H9 (cell line): ENCODE data around the gene CYP39A1. TPM values are rescaled to one million over a fixed set of nuclear protein-coding genes. Genes with fewer than 3 reads are reported as not detected.
A peak's percentile ranks its signal among the peaks of the same experiment; 100 is the strongest.

Experiments
- DNase-seq: peaks from one replicate; pipeline ENCODE4 v3.0.0-alpha.2; 2017
- H2AFZ ChIP-seq: one replicate; pipeline ENCODE4 v1.6.1; 2013; ENCODE audit warnings: mild to moderate bottlenecking, low read length, control low read depth, moderate library complexity
- H2AK5ac ChIP-seq: 2 replicates; pipeline ENCODE4 v1.6.1; 2013; ENCODE audit warnings: low read length, control low read depth, mixed read lengths; ENCODE audit not compliant: insufficient read length
- H2BK120ac ChIP-seq: one replicate; pipeline ENCODE4 v1.6.1; 2013; ENCODE audit warnings: low read depth, mild to moderate bottlenecking, low read length, control low read depth, inconsistent platforms; ENCODE audit not compliant: poor library complexity, severe bottlenecking
- H2BK12ac ChIP-seq: 2 replicates; pipeline ENCODE4 v1.6.1; 2013; ENCODE audit warnings: low read length, control low read depth, mixed read lengths, low read depth; ENCODE audit not compliant: insufficient read length
- H2BK15ac ChIP-seq: 2 replicates; pipeline ENCODE4 v1.6.1; 2013; ENCODE audit warnings: low read depth, low read length, control low read depth
- H2BK20ac ChIP-seq: one replicate; pipeline ENCODE4 v1.6.1; 2013; ENCODE audit warnings: low read depth, mild to moderate bottlenecking, low read length, control low read depth, inconsistent platforms; ENCODE audit not compliant: poor library complexity, severe bottlenecking
- H2BK5ac ChIP-seq: 2 replicates; pipeline ENCODE4 v1.6.1; 2013; ENCODE audit warnings: low read length, control low read depth, mixed read lengths; ENCODE audit not compliant: insufficient read length
- H3K14ac ChIP-seq: 2 replicates; pipeline ENCODE4 v1.6.1; 2013; ENCODE audit warnings: low read length, control low read depth; ENCODE audit not compliant: insufficient read depth
- H3K18ac ChIP-seq: 2 replicates; pipeline ENCODE4 v1.6.1; 2013; ENCODE audit warnings: low read depth, mild to moderate bottlenecking, mixed read lengths, low read length, control low read depth; ENCODE audit not compliant: insufficient read length
- H3K23ac ChIP-seq: 2 replicates; pipeline ENCODE4 v1.6.1; 2013; ENCODE audit warnings: low read length, control low read depth, mixed read lengths, low read depth; ENCODE audit not compliant: insufficient read length
- H3K23me2 ChIP-seq: 2 replicates; pipeline ENCODE4 v1.6.1; 2013; ENCODE audit warnings: low read depth, mild to moderate bottlenecking, mixed read lengths, low read length, control low read depth; ENCODE audit not compliant: insufficient read length, poor library complexity, severe bottlenecking
- H3K27ac ChIP-seq: 2 replicates; pipeline ENCODE4 v1.5.1; 2013; ENCODE audit warnings: low read length, control low read depth, mixed read lengths, low read depth; ENCODE audit not compliant: insufficient read length
- H3K27me3 ChIP-seq: 2 replicates; pipeline ENCODE4 v1.6.1; 2013; ENCODE audit warnings: low read length, control low read depth, inconsistent platforms; ENCODE audit not compliant: insufficient read depth
- H3K4ac ChIP-seq: 2 replicates; pipeline ENCODE4 v1.6.1; 2013; ENCODE audit warnings: low read depth, mild to moderate bottlenecking, control low read depth, inconsistent platforms, low read length, moderate library complexity
- H3K4me1 ChIP-seq: 2 replicates; pipeline ENCODE4 v1.6.1; 2013; ENCODE audit warnings: low read length, control low read depth, inconsistent platforms; ENCODE audit not compliant: insufficient read depth
- H3K4me2 ChIP-seq: 2 replicates; pipeline ENCODE4 v1.6.1; 2013; ENCODE audit warnings: low read length, control low read depth, mixed read lengths; ENCODE audit not compliant: insufficient read length, insufficient read depth
- H3K56ac ChIP-seq: 2 replicates; pipeline ENCODE4 v1.6.1; 2013; ENCODE audit warnings: low read depth, mild to moderate bottlenecking, mixed read lengths, low read length, control low read depth; ENCODE audit not compliant: insufficient read length
- H3K79me1 ChIP-seq: 2 replicates; pipeline ENCODE4 v1.6.1; 2013; ENCODE audit warnings: low read depth, mild to moderate bottlenecking, moderate library complexity, low read length, control low read depth, inconsistent platforms; ENCODE audit not compliant: insufficient read depth, poor library complexity, severe bottlenecking
- H3K79me2 ChIP-seq: 2 replicates; pipeline ENCODE4 v1.6.1; 2013; ENCODE audit warnings: low read length, control low read depth, inconsistent platforms; ENCODE audit not compliant: insufficient read depth
- H3K9ac ChIP-seq: 2 replicates; pipeline ENCODE4 v1.6.1; 2013; ENCODE audit warnings: low read length, control low read depth, mixed read lengths; ENCODE audit not compliant: insufficient read length; ENCODE audit errors: extremely low read depth
- H3K9me3 ChIP-seq: one replicate; pipeline ENCODE4 v1.6.1; 2013; ENCODE audit warnings: low read depth, low read length, inconsistent platforms; ENCODE audit not compliant: control insufficient read depth
- H3T11ph ChIP-seq: one replicate; pipeline ENCODE4 v1.6.1; 2013; ENCODE audit warnings: mild to moderate bottlenecking, low read length, control low read depth, inconsistent platforms
- H4K20me1 ChIP-seq: one replicate; pipeline ENCODE4 v1.6.1; 2013; ENCODE audit not compliant: control insufficient read depth, insufficient read length, insufficient read depth
- H4K5ac ChIP-seq: 2 replicates; pipeline ENCODE4 v1.6.1; 2013; ENCODE audit warnings: low read depth, mild to moderate bottlenecking, mixed read lengths, low read length, control low read depth; ENCODE audit not compliant: insufficient read length
- H4K8ac ChIP-seq: replicated peaks from 2 replicates; pipeline ENCODE4 v1.6.1; 2013; ENCODE audit warnings: low read length, control low read depth, mixed read lengths, low read depth; ENCODE audit not compliant: insufficient read length
- H4K91ac ChIP-seq: 2 replicates; pipeline ENCODE4 v1.6.1; 2013; ENCODE audit warnings: low read depth, mild to moderate bottlenecking, moderate library complexity, mixed read lengths, low read length, control low read depth; ENCODE audit not compliant: insufficient read length
- H3K27ac Mint-ChIP-seq, 3 experiments: 2 replicates in 2 of 3; 3 replicates in 1 of 3; pipeline ENCODE4 v1.8.0; 2020 to 2021; ENCODE audit warnings: mixed read lengths in 3 of 3, mild to moderate bottlenecking in 1 of 3, moderate library complexity in 1 of 3
- H3K27me3 Mint-ChIP-seq: 2 replicates; pipeline ENCODE4 v1.8.0; 2021; ENCODE audit warnings: low read depth, mild to moderate bottlenecking, moderate library complexity, mixed read lengths
- H3K36me3 Mint-ChIP-seq, 3 experiments: 2 replicates in 2 of 3; 3 replicates in 1 of 3; pipeline ENCODE4 v1.8.0; 2020 to 2021; ENCODE audit warnings: low read depth in 3 of 3, mixed read lengths in 3 of 3; ENCODE audit not compliant: insufficient read depth in 1 of 3
- H3K4me1 Mint-ChIP-seq, 2 experiments: 2 replicates each; pipeline ENCODE4 v1.8.0; 2020; ENCODE audit warnings: mixed read lengths in 2 of 2
- H3K4me3 Mint-ChIP-seq, 2 experiments: 2 replicates in 1 of 2; 3 replicates in 1 of 2; pipeline ENCODE4 v1.8.0; 2020 to 2021; ENCODE audit warnings: mild to moderate bottlenecking in 2 of 2, mixed read lengths in 2 of 2, moderate library complexity in 1 of 2
- H3K9me3 Mint-ChIP-seq, 2 experiments: 2 replicates in 1 of 2; 3 replicates in 1 of 2; pipeline ENCODE4 v1.8.0; 2020; ENCODE audit warnings: mild to moderate bottlenecking in 2 of 2, mixed read lengths in 2 of 2, moderate library complexity in 1 of 2
- WGBS: extraction: QIAGEN DNeasy Blood & Tissue Kit; methylation state at CpG from one replicate; pipeline ENCODE4 v1.1.7; 2013; ENCODE audit warnings: missing lambda C conversion rate, low lambda C conversion rate, mixed read lengths; ENCODE audit not compliant: insufficient read length; ENCODE audit errors: extremely low coverage; 5-methylcytosine and 5-hydroxymethylcytosine counted together
- total RNA-seq: library from RNA; stranded (reverse); gene quantifications from 2 replicates; pipeline ENCODE4 v1.2.1, GENCODE V29; 2021
- TF ChIP-seq, protein P1 (sequence below): fragments of 200-600 bp; sonication (generic); conservative IDR thresholded peaks from 3 replicates; pipeline ENCODE4 v1.8.0; 2021; ENCODE audit warnings: antibody characterized with exemption, mild to moderate bottlenecking

The CYP39A1 gene
- total RNA-seq, 1 experiment from 2014 or later = 0.50 TPM

DNA sequence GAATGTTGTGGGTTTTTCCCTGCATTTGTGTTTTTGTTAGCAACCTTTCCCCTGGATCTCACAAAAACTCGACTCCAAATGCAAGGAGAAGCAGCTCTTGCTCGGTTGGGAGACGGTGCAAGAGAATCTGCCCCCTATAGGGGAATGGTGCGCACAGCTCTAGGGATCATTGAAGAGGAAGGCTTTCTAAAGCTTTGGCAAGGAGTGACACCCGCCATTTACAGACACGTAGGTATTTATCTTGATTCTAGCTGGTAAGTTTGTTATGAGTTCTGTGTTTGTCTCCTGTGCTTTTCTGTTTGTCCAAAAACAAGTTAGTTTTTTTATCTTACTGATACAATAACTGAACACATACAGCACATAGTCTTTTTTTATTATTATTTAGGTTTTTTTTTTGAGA is 3.2 kb upstream of the CYP39A1 start:
- peak; percentile 81 for DNase-seq
- Histone ChIP-seq H3K18ac (no peak overlapping the region), H3K23me2 (no peaks in the 10 kb centered on the region), H3K9ac (no peak overlapping the region), H2BK12ac (no peak overlapping the region), H3K23ac (no peak overlapping the region), H2BK120ac (no peak overlapping the region), H4K5ac (no peak overlapping the region), H3K27ac (no peak overlapping the region), H3K79me1 (no peaks in the 10 kb centered on the region), H2AK5ac (no peak overlapping the region), H3K56ac (no peak overlapping the region), H3K79me2 (no peaks in the 10 kb centered on the region), H2BK5ac (no peak overlapping the region), H4K91ac (no peak overlapping the region), H3K4me1 (no peaks in the 10 kb centered on the region), H3K14ac (no peak overlapping the region), H2AFZ (no peak overlapping the region), H3K4ac (no peak overlapping the region), H4K8ac (no peak overlapping the region), H3K4me2 (no peak overlapping the region), H4K20me1 (no peaks in the 10 kb centered on the region), H2BK20ac (no peak overlapping the region), H3T11ph (no peak overlapping the region), H3K9me3 (no peaks in the 10 kb centered on the region), H3K27me3 (no peaks in the 10 kb centered on the region; the same call in 1 of the 2 replicates), H2BK15ac (no peak overlapping the region)
- Mint-ChIP-seq H3K4me1 (peaks cover 12 to 18% of the 10 kb centered on the region in 2 experiments), H3K27me3 (peaks cover 20% of the 10 kb centered on the region), H3K36me3 (no peaks in the 10 kb centered on the region; a peak in 1 of 7 replicates), H3K27ac (0 out of 7 replicates have a peak overlapping the region, but pooled peaks of 1 of the 3 experiments have one; percentile 6), H3K4me3 (peak overlapping the region in 1 of 2 experiments; percentile 45; a peak in 1 of 5 replicates), H3K9me3 (no peaks in the 10 kb centered on the region)
- no CpG with 5 or more reads among the region's 6 CpGs for WGBS
- TF ChIP-seq, protein P1, sequence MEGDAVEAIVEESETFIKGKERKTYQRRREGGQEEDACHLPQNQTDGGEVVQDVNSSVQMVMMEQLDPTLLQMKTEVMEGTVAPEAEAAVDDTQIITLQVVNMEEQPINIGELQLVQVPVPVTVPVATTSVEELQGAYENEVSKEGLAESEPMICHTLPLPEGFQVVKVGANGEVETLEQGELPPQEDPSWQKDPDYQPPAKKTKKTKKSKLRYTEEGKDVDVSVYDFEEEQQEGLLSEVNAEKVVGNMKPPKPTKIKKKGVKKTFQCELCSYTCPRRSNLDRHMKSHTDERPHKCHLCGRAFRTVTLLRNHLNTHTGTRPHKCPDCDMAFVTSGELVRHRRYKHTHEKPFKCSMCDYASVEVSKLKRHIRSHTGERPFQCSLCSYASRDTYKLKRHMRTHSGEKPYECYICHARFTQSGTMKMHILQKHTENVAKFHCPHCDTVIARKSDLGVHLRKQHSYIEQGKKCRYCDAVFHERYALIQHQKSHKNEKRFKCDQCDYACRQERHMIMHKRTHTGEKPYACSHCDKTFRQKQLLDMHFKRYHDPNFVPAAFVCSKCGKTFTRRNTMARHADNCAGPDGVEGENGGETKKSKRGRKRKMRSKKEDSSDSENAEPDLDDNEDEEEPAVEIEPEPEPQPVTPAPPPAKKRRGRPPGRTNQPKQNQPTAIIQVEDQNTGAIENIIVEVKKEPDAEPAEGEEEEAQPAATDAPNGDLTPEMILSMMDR = peak; percentile 83
